Neural progenitor cell (in vitro differentiated cells): Measurements from ENCODE around the gene LINGO4. TPM values are rescaled to one million over a fixed set of nuclear protein-coding genes. Genes with fewer than 3 reads are reported as not detected.

Experiments used
- DNase-seq: peaks from one replicate; pipeline ENCODE4 v3.0.0-alpha.2; 2016; ENCODE audit warnings: low spot score
- H2AFZ ChIP-seq: fragments of 200-600 bp; sonication (generic); replicated peaks from 2 replicates; pipeline ENCODE4 v1.6.1; 2016; ENCODE audit warnings: antibody characterized with exemption
- H3F3A ChIP-seq: fragments of 200-600 bp; sonication (generic); 2 replicates; pipeline ENCODE4 v1.6.1; 2016; ENCODE audit warnings: antibody characterized with exemption, low read depth
- H3K27ac ChIP-seq: fragments of 200-600 bp; sonication (generic); 2 replicates; pipeline ENCODE4 v1.5.1; 2016; ENCODE audit warnings: mild to moderate bottlenecking
- H3K27me3 ChIP-seq: fragments of 200-600 bp; sonication (generic); 2 replicates; pipeline ENCODE4 v1.6.1; 2016; ENCODE audit warnings: mild to moderate bottlenecking, moderate library complexity
- H3K36me3 ChIP-seq: fragments of 200-600 bp; sonication (generic); 2 replicates; pipeline ENCODE4 v1.5.1; 2016
- H3K4me1 ChIP-seq: fragments of 200-600 bp; sonication (generic); 2 replicates; pipeline ENCODE4 v1.6.1; 2016; ENCODE audit warnings: mixed run types
- H3K4me2 ChIP-seq: fragments of 200-600 bp; sonication (generic); 2 replicates; pipeline ENCODE4 v1.6.1; 2016
- H3K4me3 ChIP-seq: fragments of 200-600 bp; sonication (generic); 2 replicates; pipeline ENCODE4 v1.5.1; 2016
- H3K79me2 ChIP-seq: fragments of 200-600 bp; sonication (generic); 2 replicates; pipeline ENCODE4 v1.6.1; 2016; ENCODE audit warnings: low read depth
- H3K9ac ChIP-seq: fragments of 200-600 bp; sonication (generic); 2 replicates; pipeline ENCODE4 v1.6.1; 2016
- H3K9me3 ChIP-seq: fragments of 200-600 bp; sonication (generic); 2 replicates; pipeline ENCODE4 v1.5.1; 2016; ENCODE audit warnings: low read depth
- H4K20me1 ChIP-seq: fragments of 200-600 bp; sonication (generic); 2 replicates; pipeline ENCODE4 v1.6.1; 2016; ENCODE audit warnings: low read depth
- H3K27ac Mint-ChIP-seq: 3 replicates; pipeline ENCODE4 v1.8.0; 2021; ENCODE audit warnings: mixed read lengths
- H3K27me3 Mint-ChIP-seq: 2 replicates; pipeline ENCODE4 v1.8.0; 2022; ENCODE audit warnings: low read depth, mild to moderate bottlenecking, inconsistent platforms, moderate library complexity, mixed read lengths; ENCODE audit not compliant: insufficient read depth
- H3K36me3 Mint-ChIP-seq: 3 replicates; pipeline ENCODE4 v1.8.0; 2021; ENCODE audit warnings: mixed read lengths
- H3K4me1 Mint-ChIP-seq: 3 replicates; pipeline ENCODE4 v1.8.0; 2021; ENCODE audit warnings: mixed read lengths
- H3K4me3 Mint-ChIP-seq: 3 replicates; pipeline ENCODE4 v1.8.0; 2021; ENCODE audit warnings: mild to moderate bottlenecking, moderate library complexity, mixed read lengths
- H3K9me3 Mint-ChIP-seq: 3 replicates; pipeline ENCODE4 v1.8.0; 2020; ENCODE audit warnings: mixed read lengths
- CTCF ChIP-seq: fragments of 200-600 bp; sonication (generic); IDR thresholded peaks from 2 replicates; pipeline ENCODE4 v1.5.1; 2017; ENCODE audit warnings: antibody characterized with exemption, mild to moderate bottlenecking
- EZH2 ChIP-seq: fragments of 200-600 bp; sonication (generic); IDR thresholded peaks from 2 replicates; pipeline ENCODE4 v1.6.1; 2017; ENCODE audit warnings: antibody characterized with exemption, mild to moderate bottlenecking, moderate library complexity
- EZH2phosphoT487 ChIP-seq: fragments of 200-600 bp; sonication (generic); IDR thresholded peaks from 2 replicates; pipeline ENCODE4 v1.6.1; 2017; ENCODE audit warnings: antibody characterized with exemption
- total RNA-seq: library from RNA; depleted of rRNA; stranded (reverse); fragments of >200 nt; gene quantifications from 2 replicates; pipeline ENCODE4 v1.2.3, GENCODE V29; 2015; ENCODE audit warnings: low replicate concordance

The LINGO4 gene
- total RNA-seq, 1 donor from 2014 or later: not detected

GRCh38 chr1:151840421-151840820 lies 35.2 kb upstream of the LINGO4 start:
- Histone ChIP-seq H3K4me2 (peak overlapping the region; percentile 65), H3K9ac (no peak overlapping the region), H3K9me3 (no peaks in the 10 kb centered on the region), H3K4me3 (peak overlapping the region; percentile 49), H3K27me3 (peaks cover 55% of the 10 kb centered on the region), H3K36me3 (no peaks in the 10 kb centered on the region), H3K79me2 (no peaks in the 10 kb centered on the region), H3K4me1 (peaks cover 7% of the 10 kb centered on the region), H4K20me1 (no peaks in the 10 kb centered on the region), H2AFZ (peak overlapping the region; percentile 56), H3F3A (peaks cover 18% of the 10 kb centered on the region), H3K27ac (no peak overlapping the region)
- Mint-ChIP-seq H3K27ac (no peak overlapping the region), H3K9me3 (peaks cover 6% of the 10 kb centered on the region), H3K4me3 (peak overlapping the region; percentile 81), H3K27me3 (peaks cover 48% of the 10 kb centered on the region), H3K36me3 (no peaks in the 10 kb centered on the region), H3K4me1 (peaks cover 23% of the 10 kb centered on the region)
- DNase-seq: no peak
- TF ChIP-seq CTCF (no peak), EZH2 (no peak), EZH2phosphoT487 (no peak)

GRCh38 chr1:151839457-151840403 lies 34.5 kb upstream of the LINGO4 start, which contains the start of gene C2CD4D:
Gene C2CD4D, minus strand, starts transcription at chr1:151839820. Its CDS starts 831 bp downstream, at chr1:151838989.
- H2AFZ ChIP-seq: peak within 1 kb of the TSS; percentile 84
- H3K27me3 ChIP-seq: peaks cover 55% of the 10 kb centered on the region

GRCh38 chr1:151839082-151839412 lies 33.8 kb upstream of the LINGO4 start:
- H3K27me3 Mint-ChIP-seq: peaks cover 48% of the 10 kb centered on the region
- no peak for DNase-seq

More at GRCh38 chr1:151839457-151840403, 34.5 kb upstream of the LINGO4 start, which contains the start of gene C2CD4D:
- Histone ChIP-seq H3K9me3 (no peaks in the 10 kb centered on the region), H3K4me3 (peak within 1 kb of the TSS; percentile 49), H3K79me2 (no peaks in the 10 kb centered on the region), H3K27ac (no peak within 1 kb of the TSS), H3F3A (peaks cover 18% of the 10 kb centered on the region), H3K4me1 (peaks cover 7% of the 10 kb centered on the region), H4K20me1 (no peaks in the 10 kb centered on the region), H3K36me3 (no peaks in the 10 kb centered on the region), H3K4me2 (peak within 1 kb of the TSS; percentile 65), H3K9ac (no peak within 1 kb of the TSS)
- Mint-ChIP-seq H3K27ac (no peak within 1 kb of the TSS), H3K4me3 (peak within 1 kb of the TSS; percentile 81), H3K36me3 (no peaks in the 10 kb centered on the region), H3K27me3 (peaks cover 48% of the 10 kb centered on the region), H3K4me1 (peaks cover 23% of the 10 kb centered on the region), H3K9me3 (peaks cover 6% of the 10 kb centered on the region)
- TF ChIP-seq CTCF: no peak
- no peak for TF ChIP-seq EZH2phosphoT487
- no peak for TF ChIP-seq EZH2
- DNase-seq: peak; percentile 81

More at GRCh38 chr1:151839082-151839412, 33.8 kb upstream of the LINGO4 start:
- TF ChIP-seq CTCF: no peak
- TF ChIP-seq EZH2phosphoT487: peak; percentile 16
- TF ChIP-seq EZH2: peak; percentile 35
- H4K20me1 ChIP-seq: no peaks in the 10 kb centered on the region
- H3K27me3 ChIP-seq: peaks cover 55% of the 10 kb centered on the region
- peaks cover 18% of the 10 kb centered on the region for H3F3A ChIP-seq
- H2AFZ ChIP-seq: peak overlapping the region; percentile 84
- no peaks in the 10 kb centered on the region for H3K36me3 ChIP-seq
- peaks cover 7% of the 10 kb centered on the region for H3K4me1 ChIP-seq
- H3K4me2 ChIP-seq: peak overlapping the region; percentile 65
- Mint-ChIP-seq H3K4me1 (peaks cover 23% of the 10 kb centered on the region), H3K9me3 (peaks cover 6% of the 10 kb centered on the region), H3K27ac (no peak overlapping the region), H3K36me3 (no peaks in the 10 kb centered on the region), H3K4me3 (peak overlapping the region; percentile 81)
- H3K27ac ChIP-seq: no peak overlapping the region
- peak overlapping the region; percentile 49 for H3K4me3 ChIP-seq
- H3K9me3 ChIP-seq: no peaks in the 10 kb centered on the region
- H3K79me2 ChIP-seq: no peaks in the 10 kb centered on the region
- H3K9ac ChIP-seq: no peak overlapping the region
